ENCODE measurements around the gene CATSPERZ. TPM values are rescaled to one million over a fixed set of nuclear protein-coding genes. Genes with fewer than 3 reads are reported as not detected.

CATSPERZ gene, protein sequence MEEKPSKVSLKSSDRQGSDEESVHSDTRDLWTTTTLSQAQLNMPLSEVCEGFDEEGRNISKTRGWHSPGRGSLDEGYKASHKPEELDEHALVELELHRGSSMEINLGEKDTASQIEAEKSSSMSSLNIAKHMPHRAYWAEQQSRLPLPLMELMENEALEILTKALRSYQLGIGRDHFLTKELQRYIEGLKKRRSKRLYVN
- total RNA-seq: not detected in 2 replicates
- polyA plus RNA-seq: 0.11 and 0.67 TPM in 2 replicates
- 0.14 and 0.49 TPM in 2 replicates for polyA plus RNA-seq (2011; cell fraction: cytosol; rRNA removed)
- 0.48 TPM in 1 of 2 replicates, not detected in the other for polyA plus RNA-seq (2011; cell fraction: nucleus; rRNA removed)
- polyA plus RNA-seq (2012): not detected in 2 replicates
- polyA minus RNA-seq: not detected in 2 replicates
- polyA minus RNA-seq (2011; cell fraction: cytosol; rRNA and poly(A)+ RNA removed): not detected
- not detected in 2 replicates for polyA minus RNA-seq (2011; cell fraction: nucleus; rRNA and poly(A)+ RNA removed)
- not detected for Bru-seq, nascent RNA
- BruChase-seq, experiment 1, labeled RNA remaining after a 6-hour chase: not detected
- BruChase-seq, experiment 2, labeled RNA remaining after a 2-hour chase: not detected
- long read RNA-seq: 0 reads

DNA sequence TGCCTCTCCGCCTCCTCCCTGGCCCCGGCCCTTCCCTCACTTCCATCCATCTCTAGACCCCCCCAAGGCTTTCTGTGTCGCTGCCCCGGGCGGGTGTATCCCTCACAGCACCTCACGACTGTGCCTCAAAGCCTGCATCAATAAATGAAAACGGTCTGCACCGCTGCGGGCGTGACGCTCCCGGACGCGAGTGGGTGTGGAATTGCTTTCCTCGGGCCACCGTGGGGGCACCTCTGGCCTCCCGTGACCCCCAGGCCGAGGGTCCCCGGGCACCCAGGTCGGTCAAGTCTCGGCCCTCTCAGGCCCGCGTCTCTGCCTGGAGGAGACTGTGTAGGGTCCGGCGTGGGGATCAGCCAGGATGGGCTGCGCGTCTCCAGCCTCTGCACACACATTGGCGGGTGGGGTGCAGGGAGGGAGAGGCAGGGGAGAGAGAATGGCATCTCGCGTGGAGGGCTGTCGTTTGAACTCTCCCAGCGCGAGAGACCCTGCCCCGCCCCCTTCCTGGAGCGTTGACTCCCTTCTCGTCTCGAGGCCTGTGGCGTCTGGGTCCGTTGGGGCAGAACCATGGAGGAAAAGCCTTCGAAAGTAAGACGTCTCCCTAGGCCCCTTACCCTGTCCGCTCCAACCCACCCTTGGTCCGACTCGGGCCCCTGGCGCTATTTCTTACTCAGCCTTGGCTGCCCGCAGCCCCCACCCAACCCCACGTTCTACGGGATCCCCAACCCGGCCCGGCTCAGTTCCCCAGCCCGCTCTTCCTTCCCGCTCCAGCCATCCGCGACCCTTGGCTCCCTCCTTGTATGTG lies at the start of gene CATSPERZ:
TSS of gene CATSPERZ (plus strand) at position 512 of the 802 bp plus-strand sequence. CDS start at position 565, 53 bp downstream.
- Histone ChIP-seq H4K20me1 (replicated peaks; ENCODE audit: control insufficient read depth, extremely low read depth, insufficient read depth, low read length) (no peaks in the 10 kb centered on the region), H2AFZ (ENCODE audit: low read depth, low read length) (peak within 1 kb of the TSS; percentile 50), H3K36me3 (ENCODE audit: control insufficient read depth in 2 of 2, extremely low read depth in 1 of 2, insufficient read depth in 2 of 2, low read length in 2 of 2) (no peaks in the 10 kb centered on the region), H3K9me3 (replicated peaks; ENCODE audit: control insufficient read depth, insufficient read depth, low read length) (no peaks in the 10 kb centered on the region), H3K4me2 (ENCODE audit: insufficient read depth, low read length) (peak within 1 kb of the TSS; percentile 54), H3K27me3 (ENCODE audit: control insufficient read depth in 2 of 2, insufficient read depth in 2 of 2, low read length in 2 of 2) (peaks cover 37 to 56% of the 10 kb centered on the region in 2 experiments), H3K9me1 (replicated peaks; ENCODE audit: control insufficient read depth, extremely low read depth, insufficient read depth, low read length) (no peaks in the 10 kb centered on the region), H3K4me3 (replicated peaks in 1 of 3; ENCODE audit: insufficient read depth in 1 of 3, low read depth in 1 of 3, low read length in 3 of 3) (peak within 1 kb of the TSS in 2 of 3 experiments; percentile 7 to 15), H3K4me1 (ENCODE audit: control insufficient read depth, extremely low read depth, insufficient read depth, low read length) (peaks cover 17% of the 10 kb centered on the region), H3K27ac (ENCODE audit: insufficient read depth, low read depth, low read length) (no peak within 1 kb of the TSS), H3K79me2 (ENCODE audit: control insufficient read depth, insufficient read depth, low read length) (no peaks in the 10 kb centered on the region), H3K9ac (replicated peaks; ENCODE audit: extremely low read depth, insufficient read depth, low read length) (no peak within 1 kb of the TSS)
- DNase-seq (ENCODE audit: low read depth, low spot score): no peak
- POLR2A ChIA-PET: no interaction called here
- FAIRE-seq: no peak
- dilution Hi-C loops (cut with MboI; ENCODE audit: extremely low pct_ligation_motif_present, low sequenced_read_pairs) (no loop called here), intact Hi-C loops (cut with micrococcal nuclease) (loop anchor here (5.0 kb wide), 1 partner anchor 463 kb away; the partner anchor contains the start of gene MARK2)
- CTCF ChIA-PET: interaction anchor here (0.7 to 6.7 kb wide), 43 partner anchors 7 to 374 kb away, joined by 3 to 413 read pairs (median 5); partner anchors contain the start of genes BAD, FERMT3, FKBP2 and GPR137
- TF ChIP-seq JUN (IDR thresholded peaks at IDR 0.05; ENCODE audit: borderline replicate concordance, insufficient read depth, insufficient read length, low read depth) (no peak), EZH2 (IDR thresholded peaks at IDR 0.05; ENCODE audit: borderline replicate concordance, low read depth, low read length, severe bottlenecking) (peak; percentile 91), MYC (IDR thresholded peaks at IDR 0.05; ENCODE audit: low read depth, low read length) (no peak)
- BruUV-seq (replicated peaks): no TSS peak

All from endothelial cell of umbilical vein (primary cell).